HS-27A (cell line): ENCODE results near the gene GRID2.

Source experiments
- DNase-seq: peaks from one replicate; pipeline ENCODE4 v3.0.0-alpha.2; 2012; ENCODE audit warnings: low read depth, missing footprints

GRID2 gene

GRCh38 chr4:92714640-92715039 lies 410.9 kb downstream of the GRID2 start:
- no peak for DNase-seq

- no peak for DNase-seq
Observed at GRCh38 chr4:92733231-92733630, 429.5 kb downstream of the GRID2 start.

- DNase-seq: no peak
Observed at GRCh38 chr4:92735025-92735665, 431.4 kb downstream of the GRID2 start.

- no peak for DNase-seq
Observed at GRCh38 chr4:92760433-92760832, 456.7 kb downstream of the GRID2 start.

- no peak for DNase-seq
Observed at GRCh38 chr4:92776080-92776479, 472.3 kb downstream of the GRID2 start.

- DNase-seq: no peak
Observed at GRCh38 chr4:92789741-92790140, 486.0 kb downstream of the GRID2 start.

- DNase-seq: no peak
Observed at GRCh38 chr4:92791871-92792440, 488.2 kb downstream of the GRID2 start.

- DNase-seq: no peak
Observed at GRCh38 chr4:92809381-92809780, 505.6 kb downstream of the GRID2 start.

- no peak for DNase-seq
Observed at GRCh38 chr4:92812652-92813051, 508.9 kb downstream of the GRID2 start.

GRCh38 chr4:92814677-92815076 lies 510.9 kb downstream of the GRID2 start:
- DNase-seq: no peak

GRCh38 chr4:92825256-92825655 lies 521.5 kb downstream of the GRID2 start:
- DNase-seq: no peak

- no peak for DNase-seq
Observed at GRCh38 chr4:92825791-92826190, 522.0 kb downstream of the GRID2 start.

GRCh38 chr4:92830771-92831170 lies 527.0 kb downstream of the GRID2 start:
- no peak for DNase-seq

GRCh38 chr4:92840880-92841279 lies 537.1 kb downstream of the GRID2 start:
- no peak for DNase-seq

- no peak for DNase-seq
Observed at GRCh38 chr4:92843784-92844183, 540.0 kb downstream of the GRID2 start.

- DNase-seq: no peak
Observed at GRCh38 chr4:92847026-92847425, 543.3 kb downstream of the GRID2 start.

GRCh38 chr4:92862509-92862908 lies 558.7 kb downstream of the GRID2 start:
- no peak for DNase-seq

- no peak for DNase-seq
Observed at GRCh38 chr4:92864096-92864495, 560.3 kb downstream of the GRID2 start.

- DNase-seq: no peak
Observed at GRCh38 chr4:92872604-92873003, 568.8 kb downstream of the GRID2 start.

GRCh38 chr4:92885632-92886031 lies 581.9 kb downstream of the GRID2 start:
- no peak for DNase-seq

GRCh38 chr4:92952426-92952825 lies 648.7 kb downstream of the GRID2 start:
- DNase-seq: no peak

- DNase-seq: no peak
Observed at GRCh38 chr4:92952897-92953296, 649.1 kb downstream of the GRID2 start.

- DNase-seq: no peak
Observed at GRCh38 chr4:92953462-92953861, 649.7 kb downstream of the GRID2 start.

GRCh38 chr4:92961881-92962280 lies 658.1 kb downstream of the GRID2 start:
- no peak for DNase-seq
